HEK293T (cell line): ENCODE data around the gene CRNKL1.
A peak's percentile ranks its signal among the peaks of the same experiment; 100 is the strongest.

Experiments used
- CTCF ChIA-PET: fragments of 350-600 bp; formaldehyde crosslinking; extraction: SDS; loops from one replicate; lab custom pipeline; 2021; ENCODE audit warnings: antibody characterized with exemption, inconsistent platforms; lab: Yijun Ruan, JAX
- POLR2A ChIA-PET: fragments of 350-600 bp; formaldehyde crosslinking; extraction: SDS; loops from one replicate; lab custom pipeline; 2020; ENCODE audit warnings: antibody characterized with exemption, inconsistent platforms; lab: Yijun Ruan, JAX
- DNase-seq: peaks from one replicate; pipeline ENCODE4 v3.0.0; 2012; ENCODE audit warnings: mixed read lengths; ENCODE audit errors: extremely low spot score
- ARNT ChIP-seq: fragments of 450-650 bp; IDR thresholded peaks from 2 replicates; pipeline ENCODE4 v1.6.1; 2017; ENCODE audit warnings: mild to moderate bottlenecking
- BHLHE40 ChIP-seq: fragments of 450-650 bp; IDR thresholded peaks from 2 replicates; pipeline ENCODE4 v1.6.1; 2016; ENCODE audit warnings: mild to moderate bottlenecking, moderate library complexity, borderline replicate concordance
- CTBP1 ChIP-seq: fragments of 450-650 bp; IDR thresholded peaks from 2 replicates; pipeline ENCODE4 v1.6.1; 2016; ENCODE audit warnings: borderline replicate concordance
- ELF4 ChIP-seq: fragments of 450-650 bp; IDR thresholded peaks from 2 replicates; pipeline ENCODE4 v1.6.1; 2017; ENCODE audit warnings: antibody characterized with exemption
- FOXA1 ChIP-seq: fragments of 450-650 bp; IDR thresholded peaks from 2 replicates; pipeline ENCODE4 v1.6.1; 2016; ENCODE audit warnings: mild to moderate bottlenecking
- FOXK2 ChIP-seq: fragments of 450-650 bp; IDR thresholded peaks from 2 replicates; pipeline ENCODE4 v1.6.1; 2016; ENCODE audit warnings: mild to moderate bottlenecking
- FOXM1 ChIP-seq: fragments of 450-650 bp; IDR thresholded peaks from 2 replicates; pipeline ENCODE4 v1.6.1; 2017; ENCODE audit warnings: mild to moderate bottlenecking, borderline replicate concordance
- HDGF ChIP-seq: fragments of 450-650 bp; IDR thresholded peaks from 2 replicates; pipeline ENCODE4 v1.6.1; 2017; ENCODE audit warnings: antibody characterized with exemption, borderline replicate concordance
- L3MBTL2 ChIP-seq: fragments of 450-650 bp; conservative IDR thresholded peaks from 2 replicates; pipeline ENCODE4 v1.6.1; 2016; ENCODE audit warnings: mild to moderate bottlenecking
- LEF1 ChIP-seq: fragments of 450-650 bp; IDR thresholded peaks from 2 replicates; pipeline ENCODE4 v1.6.1; 2017; ENCODE audit warnings: mild to moderate bottlenecking, borderline replicate concordance
- NFRKB ChIP-seq: fragments of 450-650 bp; IDR thresholded peaks from 2 replicates; pipeline ENCODE4 v1.6.1; 2016; ENCODE audit warnings: mild to moderate bottlenecking, moderate library complexity
- PKNOX1 ChIP-seq: fragments of 450-650 bp; IDR thresholded peaks from 2 replicates; pipeline ENCODE4 v1.6.1; 2016
- SP1 ChIP-seq: fragments of 450-650 bp; IDR thresholded peaks from 2 replicates; pipeline ENCODE4 v1.6.1; 2017
- SUZ12 ChIP-seq: fragments of 450-650 bp; IDR thresholded peaks from 2 replicates; pipeline ENCODE4 v1.6.1; 2016; ENCODE audit warnings: mild to moderate bottlenecking
- TARDBP ChIP-seq: fragments of 450-650 bp; IDR thresholded peaks from 2 replicates; pipeline ENCODE4 v1.6.1; 2016
- ZNF384 ChIP-seq: fragments of 450-650 bp; IDR thresholded peaks from 2 replicates; pipeline ENCODE4 v1.6.1; 2016

The CRNKL1 gene

GRCh38 chr20:20052074-20052970, at the start of gene CRNKL1, which contains the start of gene CFAP61:
CRNKL1 (minus strand) TSS chr20:20052466; CDS start chr20:20052342, 124 bp downstream.
CFAP61 (plus strand) TSS chr20:20052532; CDS start chr20:20056654, 4,122 bp downstream.
- DNase-seq: peak; percentile 95
- POLR2A ChIA-PET: interaction anchor here (0.6 to 1.4 kb wide), 8 partner anchors 12 to 366 kb away, joined by 3 to 4 read pairs (median 3); no protein-coding TSS in a partner anchor
- CTCF ChIA-PET: no interaction called here
- TF ChIP-seq CTBP1 (no peak), L3MBTL2 (peak; percentile 87)

GRCh38 chr20:20100881-20101280, 48.6 kb upstream of the CRNKL1 start:
- POLR2A ChIA-PET: no interaction called here
- CTCF ChIA-PET: no interaction called here
- no peak for DNase-seq
- TF ChIP-seq FOXM1: no peak
- TF ChIP-seq L3MBTL2: no peak
- no peak for TF ChIP-seq BHLHE40
- TF ChIP-seq ARNT: no peak
- no peak for TF ChIP-seq NFRKB
- no peak for TF ChIP-seq SUZ12
- TF ChIP-seq ELF4: no peak
- no peak for TF ChIP-seq TARDBP
- no peak for TF ChIP-seq HDGF
- TF ChIP-seq FOXA1: no peak
- no peak for TF ChIP-seq PKNOX1
- TF ChIP-seq SP1: no peak
- no peak for TF ChIP-seq FOXK2
- no peak for TF ChIP-seq LEF1
- TF ChIP-seq ZNF384: no peak
- no peak for TF ChIP-seq CTBP1

- DNase-seq: no peak
- CTCF ChIA-PET: no interaction called here
- TF ChIP-seq FOXK2 (no peak), SUZ12 (no peak), CTBP1 (no peak), TARDBP (no peak), ZNF384 (no peak), PKNOX1 (no peak), FOXA1 (no peak), ELF4 (no peak), ARNT (no peak), NFRKB (no peak), BHLHE40 (no peak), L3MBTL2 (no peak), HDGF (no peak)
- POLR2A ChIA-PET: no interaction called here
Observed at GRCh38 chr20:20096421-20096820, 44.2 kb upstream of the CRNKL1 start.

GRCh38 chr20:20095114-20095872, 43.0 kb upstream of the CRNKL1 start:
- CTCF ChIA-PET: no interaction called here
- DNase-seq: no peak
- no peak for TF ChIP-seq PKNOX1
- TF ChIP-seq ZNF384: no peak
- TF ChIP-seq ARNT: no peak
- no peak for TF ChIP-seq FOXM1
- TF ChIP-seq FOXK2: no peak
- no peak for TF ChIP-seq LEF1
- no peak for TF ChIP-seq TARDBP
- no peak for TF ChIP-seq CTBP1
- TF ChIP-seq FOXA1: no peak
- TF ChIP-seq ELF4: no peak
- no peak for TF ChIP-seq BHLHE40
- POLR2A ChIA-PET: no interaction called here

- TF ChIP-seq SP1 (no peak), FOXA1 (no peak), FOXK2 (no peak), L3MBTL2 (no peak), CTBP1 (no peak), TARDBP (no peak)
- CTCF ChIA-PET: no interaction called here
- POLR2A ChIA-PET: no interaction called here
- no peak for DNase-seq
Observed at GRCh38 chr20:20094410-20094809, 42.1 kb upstream of the CRNKL1 start.

- TF ChIP-seq ARNT: no peak
- no peak for TF ChIP-seq NFRKB
- no peak for TF ChIP-seq PKNOX1
- no peak for TF ChIP-seq L3MBTL2
- TF ChIP-seq ELF4: no peak
- TF ChIP-seq TARDBP: no peak
- TF ChIP-seq SP1: no peak
- no peak for TF ChIP-seq FOXA1
- no peak for TF ChIP-seq LEF1
- TF ChIP-seq CTBP1: no peak
- TF ChIP-seq FOXK2: no peak
- ChIA-PET POLR2A (no interaction called here), CTCF (no interaction called here)
- DNase-seq: no peak
Observed at GRCh38 chr20:20092827-20093226, 40.6 kb upstream of the CRNKL1 start.
